RKO (cell line): ENCODE measurements around the gene ZNF584.
A peak's percentile ranks its signal among the peaks of the same experiment; 100 is the strongest.
"Not testable (repeated sequence)": the region's sequence is repeated elsewhere in the genome, so short reads cannot be mapped to it uniquely, and the experiment has no call there.

Source experiments
- DNase-seq: peaks from one replicate; pipeline ENCODE4 v3.0.0-alpha.2; 2016; ENCODE audit warnings: low spot score

Gene ZNF584

DNA sequence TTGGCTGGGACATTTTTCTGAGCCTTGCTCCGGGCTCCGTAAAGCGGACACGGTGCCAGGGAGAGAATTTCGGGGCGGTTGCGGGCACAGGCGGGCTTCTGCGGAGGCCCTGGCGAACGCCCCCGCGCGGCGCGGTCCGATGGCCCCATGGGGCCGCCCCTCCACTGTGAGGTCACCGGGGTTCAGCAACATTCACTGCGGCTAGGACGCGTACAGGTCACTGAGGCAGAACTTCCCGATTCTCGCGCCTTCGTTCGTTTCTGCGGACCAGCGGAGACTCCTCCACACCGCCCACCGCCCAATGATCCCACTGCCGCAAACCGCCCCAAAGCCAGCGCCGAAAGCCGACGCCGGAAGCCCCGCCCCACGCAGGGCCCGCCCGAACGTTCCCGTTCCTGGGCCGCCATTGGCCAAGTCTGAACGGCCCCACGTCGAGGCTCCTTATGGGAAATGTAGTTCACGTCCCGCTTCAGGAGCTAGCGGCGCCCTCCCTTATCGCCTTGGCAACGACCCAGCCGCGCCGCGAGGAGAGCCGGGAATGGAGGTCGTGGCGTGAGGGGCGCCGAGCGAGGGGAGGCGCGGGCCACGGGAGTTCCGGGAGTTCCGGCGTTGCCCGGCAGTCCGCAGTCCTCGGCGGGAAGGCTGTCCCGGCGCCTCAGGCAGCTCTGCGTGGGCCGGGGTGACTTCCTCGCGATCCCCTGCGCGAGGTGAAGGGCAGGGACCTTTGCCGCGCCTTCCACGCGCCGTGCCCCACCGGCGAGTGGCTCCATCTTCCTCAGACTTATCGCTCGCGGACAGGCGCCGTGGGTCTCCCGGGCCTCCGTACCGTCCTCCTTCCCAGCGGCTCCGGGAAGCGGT lies at the start of gene ZNF584:
ZNF584 (plus strand) TSS at position 498 of the 858 bp plus-strand sequence. CDS start 499 bp downstream, outside the sequence.
- DNase-seq: peak; percentile 95

DNA sequence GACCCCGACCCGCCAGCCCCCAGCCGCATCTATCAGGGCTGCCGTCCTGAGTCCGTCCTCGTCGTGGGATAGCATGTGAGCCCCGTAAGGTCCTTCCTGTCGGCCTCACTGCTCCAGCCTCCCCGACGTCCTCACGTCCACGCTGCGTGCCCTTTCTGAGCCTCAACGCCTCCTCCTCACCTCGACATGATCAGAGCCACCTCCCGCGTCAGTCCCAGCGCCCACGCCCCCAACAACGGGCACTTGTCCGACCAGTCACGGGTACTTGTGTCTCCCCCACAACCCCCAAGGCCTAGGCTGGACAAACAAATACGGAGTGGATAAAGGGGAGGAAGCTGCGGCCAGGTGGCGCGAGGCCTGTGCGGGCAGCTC lies 46.6 kb upstream of the ZNF584 start:
- peak; percentile 80 for DNase-seq

DNA sequence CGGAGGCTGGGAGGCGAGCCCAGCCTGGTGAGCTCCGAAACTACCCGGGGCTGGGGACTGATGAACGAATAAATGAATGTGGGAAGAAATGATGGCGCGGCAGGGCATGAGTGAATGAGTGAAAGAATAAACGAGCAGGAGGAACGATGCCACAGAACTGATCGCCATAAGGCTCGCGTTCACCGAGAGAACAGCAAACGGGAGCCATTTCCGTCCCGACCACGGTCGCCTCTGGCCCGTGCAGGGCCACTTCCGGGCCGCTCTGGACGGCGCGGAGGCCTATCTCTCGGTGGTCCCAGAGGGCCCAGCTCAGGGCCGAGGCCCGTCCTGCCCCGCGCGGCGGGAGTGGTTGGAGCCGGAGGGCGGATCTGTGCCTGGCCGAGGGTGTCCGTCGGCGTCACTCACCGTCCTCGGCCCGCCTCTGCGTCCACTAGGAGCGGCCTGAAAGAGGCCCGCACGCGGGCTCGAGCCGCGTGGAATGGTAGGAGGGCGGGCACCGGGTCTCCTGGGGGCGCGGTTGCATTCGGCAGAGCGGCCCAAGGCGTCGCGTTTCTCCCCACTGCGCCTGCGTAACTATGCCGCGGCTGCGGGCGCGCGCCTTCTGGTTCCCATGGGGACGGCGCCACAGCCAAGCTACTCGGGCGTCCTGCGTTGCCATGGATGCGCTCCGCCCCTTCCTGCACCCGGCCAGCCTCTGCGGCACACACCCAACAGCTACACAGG lies 46.0 kb upstream of the ZNF584 start, which contains the start of gene ZNF497:
ZNF497 (minus strand) TSS at position 480 of the 723 bp plus-strand sequence. CDS start 5,116 bp downstream, outside the sequence.
- DNase-seq: peak; percentile 95

DNA sequence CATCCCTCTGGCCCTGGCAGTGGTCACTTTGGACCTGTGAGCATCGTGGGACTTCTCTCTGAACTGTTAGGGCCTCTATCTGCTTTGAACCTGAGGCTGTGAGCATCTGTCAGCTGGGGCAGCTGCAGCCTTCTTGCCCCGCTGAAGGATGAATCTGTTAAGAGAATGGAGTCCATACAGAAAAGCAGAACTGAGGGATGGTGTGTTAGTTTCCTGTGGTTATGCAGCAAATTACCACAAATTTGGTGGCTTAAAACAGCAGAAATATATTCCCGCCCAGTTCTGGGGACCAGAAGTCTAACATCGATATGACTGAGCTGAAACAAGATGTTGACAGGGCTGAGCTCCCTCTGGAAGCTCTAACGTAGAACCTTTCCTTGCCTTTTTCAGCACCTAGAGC lies 44.3 kb upstream of the ZNF584 start:
- no peak for DNase-seq

DNA sequence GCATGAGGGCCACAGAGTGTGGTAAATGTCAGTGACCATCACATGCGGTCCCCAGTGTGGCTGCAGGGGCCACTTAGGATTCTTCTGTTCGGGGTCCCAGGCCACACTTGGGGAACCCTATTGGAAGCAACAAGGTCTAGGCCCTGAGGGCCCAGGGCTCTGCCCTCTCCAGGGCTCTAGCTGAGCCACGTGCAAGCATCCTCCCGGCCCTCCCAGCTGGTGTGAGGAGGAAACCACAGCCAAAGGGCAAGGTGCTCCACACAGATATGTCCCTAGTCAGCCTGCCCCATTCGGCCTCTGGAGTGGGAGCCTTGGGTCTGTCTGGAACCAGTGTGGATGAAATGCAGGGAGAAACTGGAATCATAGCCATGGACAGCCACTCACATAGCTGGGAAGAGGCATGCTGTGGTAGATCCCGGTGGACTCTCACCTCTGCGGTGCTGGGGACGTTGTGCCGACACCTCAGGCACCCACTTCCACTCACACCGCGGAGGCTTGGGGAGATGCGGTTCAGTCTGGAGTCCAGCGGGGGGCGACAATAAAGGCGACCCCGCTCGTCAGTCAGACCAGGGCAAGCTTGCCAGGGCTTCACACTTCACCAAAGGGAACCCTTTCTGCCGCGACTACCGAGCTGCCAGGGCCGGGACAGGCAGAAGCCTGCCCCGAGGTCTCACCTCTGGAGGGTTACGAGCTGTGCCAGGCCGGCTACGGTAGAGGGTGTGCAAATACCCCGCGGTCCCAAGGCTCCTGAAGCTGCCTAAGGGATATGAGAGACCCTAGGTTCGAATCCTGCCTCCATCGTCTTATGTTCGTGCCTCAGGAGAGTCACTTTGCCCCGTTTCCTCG lies 41.6 kb upstream of the ZNF584 start:
- DNase-seq: no peak

DNA sequence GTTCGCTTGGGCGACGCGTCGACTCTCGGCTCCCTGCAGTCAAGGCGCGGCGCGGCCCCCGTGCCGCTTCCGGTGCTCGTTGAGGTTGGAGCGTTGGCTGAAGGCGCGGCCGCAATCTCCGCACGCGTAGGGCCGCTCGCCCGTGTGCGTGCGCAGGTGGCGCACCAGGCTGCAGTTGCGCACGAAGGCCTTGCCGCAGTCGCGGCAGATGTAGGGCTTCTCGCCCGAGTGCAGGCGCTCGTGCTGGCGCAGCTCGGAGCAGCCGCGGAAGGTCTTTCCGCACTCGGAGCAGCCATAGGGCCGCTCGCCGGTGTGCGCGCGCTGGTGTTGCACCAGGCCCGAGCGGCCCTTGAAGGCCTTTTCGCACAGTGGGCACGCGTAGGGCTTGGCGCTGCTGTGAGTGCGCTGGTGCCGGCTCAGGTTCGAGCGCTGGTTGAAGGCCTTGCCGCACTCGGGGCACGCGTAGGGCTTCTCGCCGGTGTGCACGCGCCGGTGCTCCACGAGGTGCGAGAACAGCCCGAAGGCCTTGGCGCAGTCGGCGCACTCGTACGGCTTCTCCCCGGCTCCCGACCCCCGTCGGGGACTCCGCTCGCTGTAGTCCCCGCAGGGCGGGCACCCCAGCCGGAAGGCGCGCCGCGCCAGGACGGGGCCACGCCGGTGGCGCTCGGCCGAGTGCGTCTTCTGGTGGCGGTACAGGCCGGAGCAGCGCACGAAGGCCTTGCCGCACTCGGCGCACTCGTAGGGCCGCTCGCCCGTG lies 40.6 kb upstream of the ZNF584 start:
- no peak for DNase-seq

DNA sequence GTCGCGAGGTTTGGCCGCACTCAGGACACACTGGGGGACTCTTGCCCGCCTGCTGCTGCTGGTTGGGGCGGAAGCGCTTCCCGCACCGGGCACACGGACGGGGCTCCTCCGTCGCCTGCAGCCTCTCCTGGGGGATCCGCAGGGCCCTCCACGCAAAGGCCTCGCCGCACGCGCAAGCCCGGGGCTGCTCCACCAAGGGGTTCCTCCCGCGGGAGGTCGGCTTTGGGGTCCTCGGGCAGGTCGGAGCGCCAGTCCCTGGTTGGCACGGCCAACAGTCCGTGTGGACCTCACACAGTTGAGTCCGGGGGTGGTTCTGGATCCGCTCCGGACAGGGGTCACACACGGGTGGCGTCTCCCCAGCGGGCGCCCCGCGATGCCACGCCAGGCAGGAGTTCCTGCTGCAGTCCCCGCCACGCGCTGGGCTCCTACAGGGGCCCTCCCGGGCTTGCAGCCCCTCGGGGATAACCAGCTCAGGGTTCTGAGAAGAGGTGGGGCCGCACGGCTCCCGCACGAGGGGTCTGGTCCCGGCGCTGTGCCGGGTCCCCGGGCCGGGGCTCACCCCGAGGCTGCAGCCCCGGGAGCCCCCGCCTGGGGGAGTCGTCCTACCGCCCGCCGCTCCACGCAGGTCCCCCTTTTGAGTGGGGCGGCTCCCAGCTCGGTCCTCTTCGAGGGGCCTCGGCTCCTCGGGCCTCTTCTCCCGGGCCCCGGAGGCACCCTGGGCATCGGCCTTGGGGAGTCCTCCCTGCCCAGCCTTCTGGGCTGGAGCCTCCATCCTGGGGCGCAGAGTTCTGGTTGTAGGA lies 39.7 kb upstream of the ZNF584 start:
- DNase-seq: no peak

DNA sequence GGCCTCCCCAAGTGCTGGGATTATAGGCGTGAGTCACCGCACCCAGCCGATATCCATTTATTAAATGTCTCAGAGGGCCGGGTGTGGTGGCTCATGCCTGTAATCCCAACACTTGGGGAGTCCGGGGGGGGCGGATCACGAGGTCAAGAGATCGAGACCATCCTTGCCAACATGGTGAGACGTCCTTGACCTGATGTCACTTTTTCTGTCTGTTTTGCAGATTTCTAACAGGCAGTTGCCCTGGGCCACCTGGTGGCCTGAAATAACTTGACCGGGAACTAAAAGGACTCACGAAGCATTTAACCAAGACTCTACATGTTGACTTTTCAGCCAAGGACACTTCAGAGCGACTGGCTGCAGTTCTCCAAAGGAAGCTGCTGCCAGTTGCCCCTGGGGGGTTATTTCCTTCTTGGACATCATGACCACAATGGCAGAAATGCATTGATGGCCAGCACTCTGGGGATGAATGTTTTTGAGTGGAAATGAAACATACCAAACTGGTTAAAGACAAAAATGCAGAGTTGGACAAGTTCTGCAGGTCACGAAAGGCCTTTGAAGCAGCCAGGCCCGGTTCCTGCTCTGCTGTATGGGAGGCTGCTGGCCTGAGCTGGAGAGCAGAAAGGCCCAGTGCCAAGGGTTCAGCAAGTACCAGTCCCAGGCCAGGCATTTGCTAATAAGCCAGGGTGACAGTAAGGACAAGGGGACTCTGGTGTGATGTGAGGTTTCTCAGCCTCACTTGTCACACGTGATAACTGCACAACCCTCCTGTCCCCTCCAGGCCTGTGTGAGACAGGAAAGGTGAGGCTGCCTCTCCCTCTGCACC lies 35.9 kb upstream of the ZNF584 start:
- DNase-seq: peak; percentile 48

DNA sequence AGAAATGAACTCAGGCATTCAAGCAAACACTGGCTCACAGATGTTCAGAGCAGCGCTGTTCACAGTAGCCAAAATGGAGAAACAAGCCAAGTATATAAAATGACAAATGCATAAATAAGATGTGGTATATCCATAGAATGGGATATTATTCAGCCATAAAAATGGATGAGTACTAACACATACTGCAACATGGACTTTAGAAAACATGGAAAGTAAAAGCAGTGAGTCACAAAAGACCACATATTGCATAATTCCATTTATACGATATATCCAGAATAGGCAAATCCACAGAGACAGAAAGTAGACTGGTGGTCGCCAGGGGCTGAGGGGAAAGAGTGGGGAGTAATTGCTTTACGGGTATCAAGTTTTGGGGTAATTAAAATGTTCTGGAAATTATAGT lies 34.2 kb upstream of the ZNF584 start:
- DNase-seq: no peak

DNA sequence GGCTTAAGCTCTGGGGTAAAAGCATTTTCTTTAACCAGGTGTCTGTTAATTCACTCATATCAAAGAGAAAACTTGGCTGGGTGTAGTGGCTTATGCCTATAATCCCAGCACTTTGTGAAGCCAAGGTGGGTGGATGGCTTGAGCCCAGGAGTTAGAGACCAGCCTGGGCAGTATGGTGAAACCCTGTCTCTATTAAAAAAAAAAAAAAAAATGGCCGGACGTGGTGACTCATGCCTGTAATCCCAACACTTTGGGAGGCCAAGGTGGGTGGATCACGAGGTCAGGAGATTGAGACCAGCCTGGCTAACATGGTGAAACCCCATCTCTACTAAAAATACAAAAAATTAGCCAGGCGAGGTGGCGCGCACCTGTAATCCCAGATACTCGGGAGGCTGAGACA lies 31.7 kb upstream of the ZNF584 start:
- not testable (repeated sequence) for DNase-seq

DNA sequence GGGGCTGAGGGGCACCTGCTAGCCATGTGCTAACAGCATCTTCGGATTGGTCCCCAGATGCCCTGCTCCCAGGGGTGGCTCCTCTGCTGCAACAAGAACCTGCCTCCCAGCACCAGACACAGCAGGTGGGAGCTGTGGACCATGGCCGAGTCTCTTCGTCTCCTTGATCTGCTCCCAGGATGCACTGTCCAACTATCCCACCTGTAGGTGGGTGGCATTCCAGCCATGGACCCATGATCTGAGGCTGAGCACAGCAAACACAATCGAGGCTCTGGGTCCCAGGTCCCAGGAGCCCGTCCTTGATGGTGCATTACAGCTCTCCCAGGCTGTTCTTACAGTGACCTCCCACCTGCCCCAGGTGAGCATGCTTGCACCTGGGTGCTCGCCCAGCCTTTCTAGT lies 29.2 kb upstream of the ZNF584 start:
- DNase-seq: no peak

DNA sequence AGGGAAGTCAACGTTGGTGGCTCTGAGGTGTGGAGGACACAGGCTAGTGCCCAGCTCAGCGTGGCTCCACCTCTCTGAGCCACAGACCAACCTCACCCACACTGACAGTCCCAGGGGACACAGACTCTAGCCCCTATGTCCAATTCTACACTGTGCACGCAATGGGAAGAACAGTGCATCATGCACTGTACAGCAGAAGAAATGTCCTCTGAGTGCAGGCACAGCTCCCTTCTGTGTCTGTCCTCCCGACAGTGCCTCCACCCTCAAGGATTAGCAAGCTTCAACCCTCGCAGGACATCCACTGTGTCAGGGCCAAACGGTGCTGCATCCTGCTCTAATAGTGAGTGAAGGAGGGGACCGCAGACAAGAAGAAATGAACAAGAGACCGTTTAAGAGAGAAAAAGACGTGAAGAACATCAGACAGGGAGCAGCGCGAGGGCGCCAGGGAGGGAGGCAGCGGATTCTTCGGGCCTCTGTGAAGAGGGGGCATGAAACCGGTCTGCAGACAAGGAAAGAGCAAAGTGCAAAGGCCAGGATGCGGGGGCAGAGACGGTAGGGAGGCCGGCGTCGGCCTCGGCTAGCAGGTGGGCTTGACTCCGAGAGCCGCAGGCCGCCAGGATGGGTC lies 28.3 kb upstream of the ZNF584 start:
- no peak for DNase-seq

DNA sequence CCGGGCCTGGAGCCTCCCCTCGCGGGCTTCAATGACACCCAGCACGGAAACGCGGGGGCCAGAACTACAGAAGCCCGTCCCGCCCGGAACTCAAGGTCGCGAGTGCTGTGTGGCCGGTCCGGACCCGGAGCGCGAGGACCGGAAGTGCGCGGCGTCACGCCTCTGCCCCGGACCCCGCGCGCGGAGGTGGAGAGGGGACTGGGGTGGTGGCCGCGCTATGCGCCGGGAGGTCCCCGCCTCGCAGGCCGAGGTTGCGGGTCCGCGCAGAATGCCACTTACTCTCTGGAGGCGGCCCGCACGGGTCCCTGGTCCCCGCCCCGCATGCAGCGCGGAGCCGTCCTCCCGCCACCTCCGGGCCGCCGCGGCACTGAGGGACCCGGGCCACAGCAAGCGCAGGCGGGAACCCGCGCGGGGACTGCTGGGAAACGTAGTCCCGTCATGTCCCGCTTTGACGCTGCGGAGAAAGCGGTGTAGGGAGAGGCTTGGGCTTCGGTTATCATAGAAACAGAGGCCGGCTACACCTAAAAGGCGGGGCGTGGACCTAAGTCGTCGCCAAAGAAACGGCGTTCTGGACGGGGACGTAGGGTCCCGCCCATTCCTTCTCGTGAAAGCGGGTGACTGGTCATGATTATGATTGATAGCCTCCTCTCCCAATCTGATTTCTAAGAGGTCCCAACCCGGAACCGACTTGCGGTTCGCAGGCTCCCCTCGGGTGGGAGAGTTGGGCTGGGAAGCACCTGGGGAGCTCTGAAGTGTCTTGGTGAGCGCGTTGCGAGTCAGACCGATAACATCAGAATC lies 27.6 kb upstream of the ZNF584 start, which contains the start of gene ZNF837:
ZNF837 (minus strand) TSS at position 369 of the 798 bp plus-strand sequence. CDS start 11,698 bp downstream, outside the sequence.
- DNase-seq: peak; percentile 100

DNA sequence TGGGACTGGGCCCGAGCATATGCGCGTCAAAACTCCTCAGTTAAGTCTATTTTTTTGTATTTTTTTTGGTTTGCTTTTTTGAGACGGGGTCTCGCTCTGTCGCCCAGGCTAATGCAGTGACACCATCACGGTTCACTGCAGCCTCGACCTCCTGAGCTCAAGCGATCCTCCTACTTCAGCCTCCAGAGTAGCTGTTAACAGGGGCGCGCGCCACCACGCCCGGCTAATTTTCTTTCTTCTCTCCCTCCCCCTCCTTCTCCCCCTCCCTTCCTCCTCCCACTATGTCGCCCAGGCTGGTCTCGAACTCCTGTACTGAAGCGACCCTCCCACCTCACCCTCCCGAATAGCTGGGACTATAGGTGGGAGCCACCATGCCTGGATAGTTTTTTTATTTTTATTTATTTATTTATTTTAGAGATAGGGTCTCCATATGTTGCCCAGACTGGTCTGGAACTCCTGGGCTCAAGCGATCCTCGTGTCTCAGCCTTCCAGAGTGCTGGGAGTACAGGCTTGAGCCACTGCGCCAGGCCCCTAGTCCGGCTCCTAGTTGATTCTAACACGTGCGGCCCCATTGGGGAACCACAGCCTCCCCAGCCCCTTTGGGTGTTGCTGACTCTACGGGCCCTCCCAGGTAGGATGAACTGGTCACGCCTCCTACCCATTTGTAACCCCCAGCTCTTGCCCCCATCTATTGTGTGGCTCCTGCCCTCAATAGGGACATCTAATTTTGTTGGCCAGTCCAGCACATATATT lies 26.8 kb upstream of the ZNF584 start:
- DNase-seq: no peak

DNA sequence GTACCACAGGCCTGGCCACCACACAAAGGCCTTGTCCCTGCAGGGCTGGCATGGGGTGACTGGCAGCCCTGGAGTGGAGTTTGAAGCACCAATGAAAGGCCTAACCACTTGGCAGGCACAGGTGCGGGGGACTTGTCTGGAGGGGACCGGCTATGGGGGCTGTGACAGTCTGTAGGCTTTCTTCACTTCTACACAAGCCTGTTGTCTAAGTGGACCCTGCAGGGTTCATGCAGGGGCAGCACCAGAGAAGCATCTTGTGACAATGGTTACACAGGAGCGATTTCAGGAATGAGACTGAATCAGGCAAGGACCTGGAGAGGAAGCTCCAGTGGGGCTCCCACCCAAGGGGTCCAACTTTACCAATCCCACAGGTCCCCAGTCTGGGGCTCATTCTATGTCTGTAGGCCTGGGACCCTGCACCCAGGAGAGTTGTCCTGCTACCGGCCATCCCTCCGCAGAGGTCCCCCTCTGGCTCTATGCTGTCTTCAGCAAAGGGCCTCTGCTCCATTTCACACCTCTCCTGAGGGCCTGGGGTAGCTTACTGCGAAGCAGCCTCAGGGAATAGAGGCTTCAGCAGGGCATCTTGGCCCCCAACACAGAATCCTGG lies 25.3 kb upstream of the ZNF584 start:
- no peak for DNase-seq

DNA sequence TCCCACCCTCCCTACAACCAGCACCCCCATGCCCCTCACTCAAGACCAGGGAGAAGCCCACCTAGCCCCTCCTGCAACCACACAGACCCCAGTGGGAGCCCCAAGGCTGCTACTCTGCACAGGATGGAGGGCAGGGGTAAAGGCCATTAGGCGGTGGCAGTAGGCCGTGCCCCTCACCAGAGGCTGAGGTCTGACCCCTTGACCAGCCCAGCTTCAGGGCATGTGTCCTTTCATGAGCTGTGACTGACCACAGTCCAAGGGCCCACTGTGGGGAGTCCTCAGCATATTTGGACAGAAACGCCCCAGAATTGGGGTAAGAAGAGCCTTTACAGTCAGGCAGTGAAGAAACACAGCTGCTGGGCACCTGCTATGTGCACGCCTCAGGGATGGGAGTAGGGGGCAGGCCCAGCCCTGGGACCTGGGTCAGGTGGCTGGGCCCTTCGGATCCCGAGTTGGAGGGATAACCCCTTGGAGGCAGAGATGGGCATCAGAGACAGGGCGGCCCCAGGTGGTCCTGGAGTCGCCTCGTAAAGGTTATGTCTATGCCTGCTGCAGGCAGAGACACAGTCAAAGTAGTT lies 23.0 kb upstream of the ZNF584 start:
- DNase-seq: no peak
